Mammary epithelial cell (primary cell): ENCODE measurements around the gene SMAD6.

Experiments
- EZH2 ChIP-seq: IDR thresholded peaks from 2 replicates; pipeline ENCODE4 v1.6.1; 2012; ENCODE audit warnings: low read length, inconsistent platforms, borderline replicate concordance
- TF ChIP-seq, protein P1 (sequence below), 2 donors: IDR thresholded peaks in 1 of 2; conservative IDR thresholded peaks in 1 of 2; 2 replicates each; pipeline ENCODE4 v1.5.1; 2011 to 2012; ENCODE audit warnings: inconsistent platforms in 2 of 2, low read length in 2 of 2, mild to moderate bottlenecking in 2 of 2, control low read depth in 1 of 2, low read depth in 1 of 2; ENCODE audit not compliant: insufficient read depth in 1 of 2; ENCODE audit errors: extremely low read depth in 1 of 2

DNA sequence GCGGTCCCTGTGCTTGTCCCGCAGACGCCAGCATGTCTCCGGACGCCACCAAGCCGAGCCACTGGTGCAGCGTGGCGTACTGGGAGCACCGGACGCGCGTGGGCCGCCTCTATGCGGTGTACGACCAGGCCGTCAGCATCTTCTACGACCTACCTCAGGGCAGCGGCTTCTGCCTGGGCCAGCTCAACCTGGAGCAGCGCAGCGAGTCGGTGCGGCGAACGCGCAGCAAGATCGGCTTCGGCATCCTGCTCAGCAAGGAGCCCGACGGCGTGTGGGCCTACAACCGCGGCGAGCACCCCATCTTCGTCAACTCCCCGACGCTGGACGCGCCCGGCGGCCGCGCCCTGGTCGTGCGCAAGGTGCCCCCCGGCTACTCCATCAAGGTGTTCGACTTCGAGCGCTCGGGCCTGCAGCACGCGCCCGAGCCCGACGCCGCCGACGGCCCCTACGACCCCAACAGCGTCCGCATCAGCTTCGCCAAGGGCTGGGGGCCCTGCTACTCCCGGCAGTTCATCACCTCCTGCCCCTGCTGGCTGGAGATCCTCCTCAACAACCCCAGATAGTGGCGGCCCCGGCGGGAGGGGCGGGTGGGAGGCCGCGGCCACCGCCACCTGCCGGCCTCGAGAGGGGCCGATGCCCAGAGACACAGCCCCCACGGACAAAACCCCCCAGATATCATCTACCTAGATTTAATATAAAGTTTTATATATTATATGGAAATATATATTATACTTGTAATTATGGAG is 79.1 kb downstream of the SMAD6 start:
- TF ChIP-seq, protein P1, sequence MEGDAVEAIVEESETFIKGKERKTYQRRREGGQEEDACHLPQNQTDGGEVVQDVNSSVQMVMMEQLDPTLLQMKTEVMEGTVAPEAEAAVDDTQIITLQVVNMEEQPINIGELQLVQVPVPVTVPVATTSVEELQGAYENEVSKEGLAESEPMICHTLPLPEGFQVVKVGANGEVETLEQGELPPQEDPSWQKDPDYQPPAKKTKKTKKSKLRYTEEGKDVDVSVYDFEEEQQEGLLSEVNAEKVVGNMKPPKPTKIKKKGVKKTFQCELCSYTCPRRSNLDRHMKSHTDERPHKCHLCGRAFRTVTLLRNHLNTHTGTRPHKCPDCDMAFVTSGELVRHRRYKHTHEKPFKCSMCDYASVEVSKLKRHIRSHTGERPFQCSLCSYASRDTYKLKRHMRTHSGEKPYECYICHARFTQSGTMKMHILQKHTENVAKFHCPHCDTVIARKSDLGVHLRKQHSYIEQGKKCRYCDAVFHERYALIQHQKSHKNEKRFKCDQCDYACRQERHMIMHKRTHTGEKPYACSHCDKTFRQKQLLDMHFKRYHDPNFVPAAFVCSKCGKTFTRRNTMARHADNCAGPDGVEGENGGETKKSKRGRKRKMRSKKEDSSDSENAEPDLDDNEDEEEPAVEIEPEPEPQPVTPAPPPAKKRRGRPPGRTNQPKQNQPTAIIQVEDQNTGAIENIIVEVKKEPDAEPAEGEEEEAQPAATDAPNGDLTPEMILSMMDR (conservative IDR thresholded peaks at IDR 0.05 in 1 of 2, IDR thresholded peaks at IDR 0.05 in 1 of 2; ENCODE audit: extremely low read depth in 1 of 2, insufficient read depth in 1 of 2, low read depth in 1 of 2, low read length in 2 of 2): no peak
- no peak for TF ChIP-seq EZH2
